GM19395 (cell line): ENCODE data around the gene GLDN.

Experiments
- ATAC-seq: cut with Tn5 transposase; IDR thresholded peaks from one replicate; pipeline ENCODE4 v1.9.1; 2021; ENCODE audit warnings: mild to moderate bottlenecking, moderate library complexity; ENCODE audit not compliant: unreplicated experiment

Gene GLDN

GRCh38 chr15:51355096-51355495 lies 13.6 kb downstream of the GLDN start:
- ATAC-seq: no peak

GRCh38 chr15:51356147-51356546 lies 14.7 kb downstream of the GLDN start:
- no peak for ATAC-seq

- no peak for ATAC-seq
Measured at GRCh38 chr15:51356983-51357382, 15.5 kb downstream of the GLDN start.

DNA sequence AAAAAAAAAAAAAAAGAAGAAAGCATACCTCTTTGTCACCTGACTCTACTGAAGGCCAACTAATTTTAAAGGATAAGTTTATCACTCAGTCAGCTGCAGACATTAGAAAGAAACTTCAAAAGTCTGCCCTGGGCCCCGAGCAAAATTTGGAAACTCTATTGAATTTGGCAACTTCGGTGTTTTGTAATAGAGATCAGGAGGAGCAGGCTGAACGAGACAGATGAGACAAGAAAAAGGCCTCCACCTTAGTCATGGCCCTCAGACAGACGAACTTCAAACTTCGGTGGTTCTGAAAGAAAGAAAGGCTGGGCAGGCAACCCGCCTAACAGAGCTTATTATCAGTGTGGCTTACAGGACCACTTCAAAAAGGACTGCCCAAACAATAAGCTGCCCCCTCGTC lies 18.5 kb downstream of the GLDN start:
- ATAC-seq: no peak

GRCh38 chr15:51363383-51363782 lies 21.9 kb downstream of the GLDN start:
- ATAC-seq: no peak

GRCh38 chr15:51365417-51365816 lies 24.0 kb downstream of the GLDN start:
- no peak for ATAC-seq

DNA sequence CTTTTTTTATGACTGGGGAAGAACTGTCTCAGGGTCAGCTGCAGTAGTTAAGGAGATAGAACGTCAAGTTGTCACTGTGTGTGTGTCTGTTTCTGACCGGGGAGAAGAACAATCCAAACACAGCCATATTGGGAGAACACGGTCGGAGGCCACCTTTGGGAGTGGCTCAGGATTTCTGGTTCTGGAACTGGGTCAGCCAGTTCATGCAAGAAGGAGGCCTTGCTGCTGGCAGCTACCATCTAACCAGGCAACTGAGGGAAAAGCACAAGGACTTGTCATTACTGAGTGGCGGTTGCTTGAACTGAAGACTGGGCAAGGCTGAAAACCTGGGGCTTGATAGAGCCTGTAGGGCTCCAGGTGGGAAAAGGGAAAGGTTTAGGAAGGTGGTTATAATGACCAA lies 24.6 kb downstream of the GLDN start:
- no peak for ATAC-seq

DNA sequence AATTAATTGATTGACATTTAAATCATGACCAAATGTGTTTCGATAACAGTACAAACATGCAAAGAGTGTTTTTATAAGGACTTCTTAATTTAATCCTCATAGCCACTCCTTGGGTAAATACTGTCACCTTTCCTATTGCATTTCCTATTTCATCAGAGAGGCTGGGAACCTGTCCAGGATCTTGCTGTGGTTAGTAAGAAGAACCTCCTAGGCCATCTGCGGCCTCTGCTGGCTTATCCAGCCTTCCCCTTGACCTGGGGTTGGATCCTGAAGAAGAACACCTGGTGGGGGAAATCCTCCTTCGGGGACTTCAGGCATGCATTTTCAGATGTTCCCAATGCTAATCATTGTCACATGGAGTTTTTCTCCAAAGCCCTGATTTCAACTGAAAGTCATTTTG lies 25.5 kb downstream of the GLDN start:
- no peak for ATAC-seq

DNA sequence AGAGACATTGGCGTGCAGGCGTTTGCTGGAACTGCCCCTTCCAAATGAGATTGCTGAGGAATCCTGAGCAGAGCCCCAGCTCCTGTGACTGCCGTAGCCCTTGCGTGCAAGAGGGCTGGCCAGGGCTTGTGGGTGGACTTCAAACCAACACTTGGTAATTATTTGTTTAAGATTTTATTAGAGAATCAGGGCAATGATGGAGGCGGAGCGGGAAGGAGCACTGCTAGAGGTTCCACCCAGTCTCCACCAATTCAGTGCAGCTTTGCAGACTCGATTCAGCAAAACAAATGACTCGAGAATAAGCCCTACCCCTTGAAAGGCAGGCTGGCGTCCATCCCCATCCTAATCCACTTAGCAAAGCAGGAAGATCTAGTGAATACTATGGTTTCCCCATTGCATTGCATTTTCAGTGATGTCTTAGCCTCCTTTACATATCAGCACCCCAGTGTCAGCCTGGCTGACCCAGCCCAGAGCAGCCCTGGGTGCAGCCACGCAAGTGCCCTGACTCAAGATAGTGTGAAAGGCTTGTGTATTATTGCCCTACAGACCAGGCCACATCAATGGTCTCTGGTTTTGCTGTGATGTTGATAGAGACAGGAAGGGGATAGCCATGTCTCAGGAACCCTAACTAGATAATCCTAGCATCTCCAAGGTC lies 26.0 kb downstream of the GLDN start:
- ATAC-seq: no peak

DNA sequence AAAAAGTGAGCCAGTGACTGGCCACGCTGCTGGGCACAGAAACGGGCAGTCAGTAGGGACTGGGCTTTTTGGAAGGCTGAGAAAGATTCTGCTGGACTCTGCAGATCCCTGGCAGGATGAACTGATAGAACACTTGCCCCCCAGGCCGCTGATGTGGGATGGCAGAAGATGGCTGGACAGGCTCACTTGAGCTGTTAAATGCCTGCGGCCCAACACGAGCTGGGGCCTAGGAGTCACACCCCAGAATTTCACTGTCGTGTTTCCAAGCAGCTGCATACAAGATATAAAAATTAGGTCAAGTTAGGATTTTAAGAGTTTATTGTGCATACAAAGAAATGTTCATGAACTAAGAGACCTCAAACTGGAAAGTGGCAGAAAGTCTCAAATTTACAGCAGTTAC lies 26.9 kb downstream of the GLDN start:
- no peak for ATAC-seq

GRCh38 chr15:51368751-51369450 lies 27.4 kb downstream of the GLDN start:
- ATAC-seq: no peak

DNA sequence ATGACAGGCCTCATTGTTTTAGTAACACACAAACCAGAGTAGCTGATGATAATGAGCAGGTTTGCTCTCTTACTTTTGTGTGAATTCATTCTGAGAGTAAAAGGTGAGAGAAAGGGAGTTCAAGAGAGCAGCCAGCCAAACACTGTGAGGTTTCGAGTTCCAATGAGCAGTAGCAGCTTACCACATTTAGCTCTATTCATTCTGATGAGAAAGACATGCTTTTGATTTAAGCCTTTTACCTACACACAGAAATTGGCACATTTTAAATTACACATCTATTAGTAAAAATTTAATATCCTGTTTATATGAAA lies 28.0 kb downstream of the GLDN start:
- ATAC-seq: no peak

DNA sequence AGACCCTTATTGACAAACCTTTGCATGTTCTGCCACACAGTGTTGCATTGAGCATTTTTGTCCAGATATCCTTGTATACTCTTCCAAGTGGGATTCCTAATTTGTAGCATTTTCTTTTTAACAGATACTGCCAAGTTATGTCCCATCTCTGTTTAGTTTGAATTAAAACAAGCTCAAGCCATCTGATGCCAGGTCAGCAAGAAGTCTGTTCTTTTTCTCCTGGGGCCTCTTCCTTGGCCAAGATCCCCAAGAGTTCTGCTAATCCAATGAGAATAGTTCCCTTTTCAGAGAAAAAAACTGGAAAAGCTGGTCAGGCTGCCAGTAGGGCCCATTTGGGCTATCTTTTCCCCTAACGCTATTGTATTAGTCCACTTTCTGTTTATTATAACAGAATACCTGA lies 29.8 kb downstream of the GLDN start:
- no peak for ATAC-seq

DNA sequence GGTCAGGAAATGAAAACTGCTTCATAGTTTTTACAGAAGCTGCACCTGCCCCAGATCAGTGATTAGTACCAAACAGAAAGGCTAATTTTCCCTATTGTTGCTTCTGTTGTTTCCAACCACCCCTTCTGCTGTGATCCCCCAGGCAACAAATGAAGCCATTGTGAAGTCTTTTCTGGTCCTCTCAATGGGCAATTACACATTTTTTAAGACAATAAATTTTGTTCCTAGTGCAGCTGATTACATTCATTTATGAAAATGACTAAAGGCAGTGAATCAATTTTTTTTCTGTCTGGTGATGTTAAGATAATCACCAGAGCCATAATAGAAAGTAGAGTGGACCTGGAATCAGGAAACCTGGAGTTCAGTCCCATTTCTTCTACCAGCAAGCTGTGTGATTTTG lies 32.7 kb downstream of the GLDN start:
- ATAC-seq: no peak

GRCh38 chr15:51375966-51376640 lies 34.6 kb downstream of the GLDN start:
- ATAC-seq: no peak

DNA sequence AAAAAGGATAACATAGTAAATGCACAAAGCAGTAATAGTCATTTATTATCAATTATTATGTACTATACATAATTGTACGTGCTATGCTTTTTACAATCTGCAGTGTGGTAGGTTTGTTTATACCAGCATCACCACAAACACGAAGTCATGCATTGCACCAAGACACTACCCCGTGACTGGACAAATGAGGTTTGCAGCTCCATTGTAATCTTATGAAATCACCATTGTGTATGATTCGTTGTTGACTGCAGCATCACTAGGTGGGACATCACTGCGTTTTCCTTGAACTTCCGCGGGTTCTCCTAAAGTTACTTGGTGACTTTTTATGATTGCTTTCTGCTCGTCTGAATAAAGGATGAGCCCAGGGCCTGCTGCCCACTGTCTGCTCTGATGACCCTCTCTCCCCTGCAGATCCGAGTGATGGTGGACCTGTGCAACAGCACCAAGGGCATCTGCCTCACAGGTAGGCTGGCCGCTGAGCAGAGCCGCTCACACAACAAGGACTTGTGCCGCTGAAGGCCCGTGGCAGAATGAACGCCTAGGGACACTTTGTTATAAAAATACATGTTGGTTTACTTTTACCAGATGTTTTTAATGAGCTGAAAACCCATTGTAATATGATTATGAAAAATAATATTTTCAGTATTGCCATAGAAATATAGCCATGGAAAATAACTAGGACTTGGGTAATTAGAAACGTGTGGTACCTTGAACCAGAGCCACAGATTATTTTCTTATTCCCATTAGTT lies 35.8 kb downstream of the GLDN start:
- no peak for ATAC-seq

- ATAC-seq: no peak
Measured at GRCh38 chr15:51378406-51378805, 37.0 kb downstream of the GLDN start.

- no peak for ATAC-seq
Measured at GRCh38 chr15:51379390-51379789, 37.9 kb downstream of the GLDN start.

GRCh38 chr15:51380999-51381806 lies 39.7 kb downstream of the GLDN start:
- ATAC-seq: peak; percentile 84

DNA sequence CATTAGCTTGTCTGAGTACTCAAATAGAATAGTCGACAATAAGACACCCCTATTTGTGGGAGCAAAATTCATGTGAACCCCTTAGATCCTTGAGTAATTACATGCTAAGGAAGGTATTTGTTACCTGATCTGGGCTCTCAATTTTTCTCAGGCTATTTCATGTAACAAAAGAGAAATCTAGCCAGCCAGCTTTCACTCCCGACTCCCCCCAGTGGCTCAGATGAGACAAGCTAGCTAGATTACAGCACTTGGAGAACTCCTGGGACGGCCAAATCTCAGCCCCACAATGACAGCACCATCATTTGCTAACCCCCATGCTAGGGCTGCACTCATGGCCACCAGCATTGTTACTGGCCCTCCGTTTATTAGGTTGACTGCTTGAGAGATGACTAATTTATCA lies 41.3 kb downstream of the GLDN start:
- no peak for ATAC-seq

DNA sequence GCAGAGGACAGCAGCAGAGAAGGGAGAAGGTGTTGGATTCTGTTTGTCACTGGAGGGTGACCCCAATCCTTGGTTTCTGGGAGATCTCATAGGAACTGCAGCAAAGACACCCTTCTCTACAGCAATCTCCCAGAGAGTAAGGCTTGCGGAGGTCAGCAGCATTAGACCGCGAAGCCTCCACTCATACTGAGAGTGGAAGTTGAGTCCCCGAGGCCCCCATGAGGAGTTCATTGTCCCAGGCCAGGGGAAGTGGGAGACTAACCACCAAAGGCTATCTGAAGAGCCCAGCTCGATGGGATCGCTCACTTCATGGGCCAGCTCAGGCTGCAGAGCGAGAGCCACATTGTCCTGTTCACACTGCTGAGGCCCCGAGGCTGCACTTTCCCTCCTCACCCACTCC lies 44.6 kb downstream of the GLDN start:
- ATAC-seq: no peak
